Neural progenitor cell (in vitro differentiated cells): ENCODE data around the gene CCND2. TPM values are rescaled to one million over a fixed set of nuclear protein-coding genes. Genes with fewer than 3 reads are reported as not detected.

Source experiments
- DNase-seq: peaks from one replicate; pipeline ENCODE4 v3.0.0-alpha.2; 2016; ENCODE audit warnings: low spot score
- H2AFZ ChIP-seq: fragments of 200-600 bp; sonication (generic); replicated peaks from 2 replicates; pipeline ENCODE4 v1.6.1; 2016; ENCODE audit warnings: antibody characterized with exemption
- H3F3A ChIP-seq: fragments of 200-600 bp; sonication (generic); 2 replicates; pipeline ENCODE4 v1.6.1; 2016; ENCODE audit warnings: antibody characterized with exemption, low read depth
- H3K27ac ChIP-seq: fragments of 200-600 bp; sonication (generic); 2 replicates; pipeline ENCODE4 v1.5.1; 2016; ENCODE audit warnings: mild to moderate bottlenecking
- H3K27me3 ChIP-seq: fragments of 200-600 bp; sonication (generic); 2 replicates; pipeline ENCODE4 v1.6.1; 2016; ENCODE audit warnings: mild to moderate bottlenecking, moderate library complexity
- H3K36me3 ChIP-seq: fragments of 200-600 bp; sonication (generic); 2 replicates; pipeline ENCODE4 v1.5.1; 2016
- H3K4me1 ChIP-seq: fragments of 200-600 bp; sonication (generic); 2 replicates; pipeline ENCODE4 v1.6.1; 2016; ENCODE audit warnings: mixed run types
- H3K4me2 ChIP-seq: fragments of 200-600 bp; sonication (generic); 2 replicates; pipeline ENCODE4 v1.6.1; 2016
- H3K4me3 ChIP-seq: fragments of 200-600 bp; sonication (generic); 2 replicates; pipeline ENCODE4 v1.5.1; 2016
- H3K79me2 ChIP-seq: fragments of 200-600 bp; sonication (generic); 2 replicates; pipeline ENCODE4 v1.6.1; 2016; ENCODE audit warnings: low read depth
- H3K9ac ChIP-seq: fragments of 200-600 bp; sonication (generic); 2 replicates; pipeline ENCODE4 v1.6.1; 2016
- H3K9me3 ChIP-seq: fragments of 200-600 bp; sonication (generic); 2 replicates; pipeline ENCODE4 v1.5.1; 2016; ENCODE audit warnings: low read depth
- H4K20me1 ChIP-seq: fragments of 200-600 bp; sonication (generic); 2 replicates; pipeline ENCODE4 v1.6.1; 2016; ENCODE audit warnings: low read depth
- H3K27ac Mint-ChIP-seq: 3 replicates; pipeline ENCODE4 v1.8.0; 2021; ENCODE audit warnings: mixed read lengths
- H3K27me3 Mint-ChIP-seq: 2 replicates; pipeline ENCODE4 v1.8.0; 2022; ENCODE audit warnings: low read depth, mild to moderate bottlenecking, inconsistent platforms, moderate library complexity, mixed read lengths; ENCODE audit not compliant: insufficient read depth
- H3K36me3 Mint-ChIP-seq: 3 replicates; pipeline ENCODE4 v1.8.0; 2021; ENCODE audit warnings: mixed read lengths
- H3K4me1 Mint-ChIP-seq: 3 replicates; pipeline ENCODE4 v1.8.0; 2021; ENCODE audit warnings: mixed read lengths
- H3K4me3 Mint-ChIP-seq: 3 replicates; pipeline ENCODE4 v1.8.0; 2021; ENCODE audit warnings: mild to moderate bottlenecking, moderate library complexity, mixed read lengths
- H3K9me3 Mint-ChIP-seq: 3 replicates; pipeline ENCODE4 v1.8.0; 2020; ENCODE audit warnings: mixed read lengths
- EZH2 ChIP-seq: fragments of 200-600 bp; sonication (generic); IDR thresholded peaks from 2 replicates; pipeline ENCODE4 v1.6.1; 2017; ENCODE audit warnings: antibody characterized with exemption, mild to moderate bottlenecking, moderate library complexity
- EZH2phosphoT487 ChIP-seq: fragments of 200-600 bp; sonication (generic); IDR thresholded peaks from 2 replicates; pipeline ENCODE4 v1.6.1; 2017; ENCODE audit warnings: antibody characterized with exemption
- total RNA-seq: library from RNA; depleted of rRNA; stranded (reverse); fragments of >200 nt; gene quantifications from 2 replicates; pipeline ENCODE4 v1.2.3, GENCODE V29; 2015; ENCODE audit warnings: low replicate concordance
- TF ChIP-seq, protein P1 (sequence below): fragments of 200-600 bp; sonication (generic); IDR thresholded peaks from 2 replicates; pipeline ENCODE4 v1.5.1; 2017; ENCODE audit warnings: antibody characterized with exemption, mild to moderate bottlenecking

The CCND2 gene
- total RNA-seq, 1 donor from 2014 or later = 95.8 TPM

DNA sequence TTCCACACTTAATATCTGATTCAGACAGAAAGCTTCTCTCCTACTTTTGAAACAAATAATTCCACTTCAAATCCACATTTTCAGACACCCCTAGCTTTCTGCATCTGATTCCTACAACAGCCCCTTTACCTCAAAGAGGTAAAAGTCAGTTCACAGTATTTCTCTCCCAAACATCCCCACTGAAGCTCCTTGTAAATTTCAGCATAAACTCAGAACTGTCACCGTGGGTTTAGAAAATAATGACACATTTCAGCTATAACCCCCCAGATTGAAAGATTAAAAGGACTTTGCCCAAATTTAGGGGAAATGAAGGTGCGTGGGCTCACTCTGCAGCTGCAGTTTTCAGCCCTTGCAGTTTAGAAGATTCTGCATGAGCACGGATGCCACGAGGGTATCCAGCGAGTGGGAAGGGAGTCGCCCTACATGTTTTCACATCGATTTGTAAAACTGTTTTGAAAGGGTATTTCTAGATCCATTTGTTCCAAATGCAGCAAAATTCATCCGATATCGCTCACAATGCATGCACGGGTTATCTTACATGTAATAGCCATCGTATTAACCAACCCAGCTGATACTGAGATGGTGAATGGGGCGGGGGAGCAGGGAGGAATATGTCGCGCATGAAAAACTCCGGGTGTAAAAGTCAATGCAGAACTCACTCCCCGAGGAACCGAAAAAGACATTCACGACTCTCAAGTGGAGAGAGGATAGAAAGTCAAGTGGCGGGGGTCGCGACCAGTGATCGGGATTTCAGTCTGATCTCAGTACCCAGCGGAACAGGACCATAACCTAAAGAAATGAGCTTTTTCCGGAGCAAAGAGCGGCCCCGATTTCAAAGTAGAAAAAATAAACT, 5.0 kb upstream of the CCND2 start:
- Mint-ChIP-seq H3K27me3 (peaks cover 21% of the 10 kb centered on the region), H3K4me3 (peak overlapping the region; percentile 93), H3K4me1 (peaks cover 22% of the 10 kb centered on the region), H3K36me3 (no peaks in the 10 kb centered on the region), H3K27ac (no peak overlapping the region), H3K9me3 (no peaks in the 10 kb centered on the region)
- H3K27ac ChIP-seq = no peak overlapping the region
- no peak overlapping the region for H3K9ac ChIP-seq
- DNase-seq = peak; percentile 31
- H4K20me1 ChIP-seq = no peaks in the 10 kb centered on the region
- peaks cover 97% of the 10 kb centered on the region for H3K27me3 ChIP-seq
- H3K4me2 ChIP-seq = peak overlapping the region; percentile 80
- H3F3A ChIP-seq = peaks cover 45% of the 10 kb centered on the region
- no peaks in the 10 kb centered on the region for H3K79me2 ChIP-seq
- H3K9me3 ChIP-seq = no peaks in the 10 kb centered on the region
- peak overlapping the region; percentile 82 for H3K4me3 ChIP-seq
- TF ChIP-seq EZH2phosphoT487 (peak; percentile 5), EZH2 (peak; percentile 71)
- TF ChIP-seq, protein P1, sequence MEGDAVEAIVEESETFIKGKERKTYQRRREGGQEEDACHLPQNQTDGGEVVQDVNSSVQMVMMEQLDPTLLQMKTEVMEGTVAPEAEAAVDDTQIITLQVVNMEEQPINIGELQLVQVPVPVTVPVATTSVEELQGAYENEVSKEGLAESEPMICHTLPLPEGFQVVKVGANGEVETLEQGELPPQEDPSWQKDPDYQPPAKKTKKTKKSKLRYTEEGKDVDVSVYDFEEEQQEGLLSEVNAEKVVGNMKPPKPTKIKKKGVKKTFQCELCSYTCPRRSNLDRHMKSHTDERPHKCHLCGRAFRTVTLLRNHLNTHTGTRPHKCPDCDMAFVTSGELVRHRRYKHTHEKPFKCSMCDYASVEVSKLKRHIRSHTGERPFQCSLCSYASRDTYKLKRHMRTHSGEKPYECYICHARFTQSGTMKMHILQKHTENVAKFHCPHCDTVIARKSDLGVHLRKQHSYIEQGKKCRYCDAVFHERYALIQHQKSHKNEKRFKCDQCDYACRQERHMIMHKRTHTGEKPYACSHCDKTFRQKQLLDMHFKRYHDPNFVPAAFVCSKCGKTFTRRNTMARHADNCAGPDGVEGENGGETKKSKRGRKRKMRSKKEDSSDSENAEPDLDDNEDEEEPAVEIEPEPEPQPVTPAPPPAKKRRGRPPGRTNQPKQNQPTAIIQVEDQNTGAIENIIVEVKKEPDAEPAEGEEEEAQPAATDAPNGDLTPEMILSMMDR = no peak
- H3K4me1 ChIP-seq = peaks cover 16% of the 10 kb centered on the region
- no peaks in the 10 kb centered on the region for H3K36me3 ChIP-seq
- H2AFZ ChIP-seq = peak overlapping the region; percentile 52

DNA sequence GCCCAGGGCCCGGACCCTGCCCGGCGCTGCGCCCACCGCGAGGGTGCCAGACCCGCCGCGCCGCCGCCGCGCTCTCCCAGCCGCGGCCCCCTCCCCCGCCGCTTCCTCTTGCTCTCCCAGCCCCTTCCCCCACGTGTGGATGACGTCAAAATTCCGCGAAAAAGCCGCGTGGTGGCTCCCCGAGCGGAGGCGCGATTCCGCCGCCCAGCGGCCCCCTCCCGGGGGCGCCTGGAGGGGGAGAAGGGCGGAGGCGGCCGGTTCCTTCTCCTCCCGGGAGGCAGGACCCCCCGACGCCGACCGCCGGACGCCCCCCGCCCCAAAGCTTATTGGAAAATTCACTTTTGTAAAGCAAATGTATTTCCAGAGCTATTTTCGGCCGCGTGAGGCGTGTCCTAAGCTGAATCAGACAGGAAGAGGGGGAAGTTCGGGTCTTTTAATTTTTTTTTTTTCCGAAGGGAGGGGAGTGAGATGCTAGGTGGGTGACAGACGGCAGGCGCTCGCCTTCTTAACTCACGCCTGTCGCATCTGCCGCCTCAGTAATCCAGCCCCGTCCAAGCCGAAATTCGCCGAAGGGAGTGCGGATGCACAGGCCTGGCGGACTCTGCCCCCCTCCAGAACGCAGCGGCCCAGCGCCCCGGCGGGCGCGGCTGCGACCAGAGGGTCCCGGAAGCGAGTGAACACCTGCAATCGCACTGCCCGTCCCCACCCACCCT, 4.1 kb upstream of the CCND2 start:
- H2AFZ ChIP-seq = no peak overlapping the region
- no peak overlapping the region for H3K27ac Mint-ChIP-seq
- H3K9me3 Mint-ChIP-seq = no peaks in the 10 kb centered on the region
- H4K20me1 ChIP-seq = no peaks in the 10 kb centered on the region
- peak overlapping the region; percentile 86 for H3K4me3 Mint-ChIP-seq
- peaks cover 99% of the 10 kb centered on the region for H3K27me3 ChIP-seq
- peaks cover 22% of the 10 kb centered on the region for H3K4me1 Mint-ChIP-seq
- H3K9me3 ChIP-seq = no peaks in the 10 kb centered on the region
- H3K4me1 ChIP-seq = peaks cover 16% of the 10 kb centered on the region
- no peaks in the 10 kb centered on the region for H3K36me3 Mint-ChIP-seq
- peak overlapping the region; percentile 80 for H3K4me2 ChIP-seq
- peaks cover 7% of the 10 kb centered on the region for H3K79me2 ChIP-seq
- H3K27ac ChIP-seq = no peak overlapping the region
- H3K36me3 ChIP-seq = no peaks in the 10 kb centered on the region
- peaks cover 21% of the 10 kb centered on the region for H3K27me3 Mint-ChIP-seq
- peak; percentile 84 for DNase-seq
- TF ChIP-seq EZH2phosphoT487 = peak; percentile 57
- peak; percentile 53 for TF ChIP-seq EZH2
- TF ChIP-seq, protein P1 = no peak
- H3K9ac ChIP-seq = no peak overlapping the region
- peak overlapping the region; percentile 82 for H3K4me3 ChIP-seq
- H3F3A ChIP-seq = peaks cover 45% of the 10 kb centered on the region

DNA sequence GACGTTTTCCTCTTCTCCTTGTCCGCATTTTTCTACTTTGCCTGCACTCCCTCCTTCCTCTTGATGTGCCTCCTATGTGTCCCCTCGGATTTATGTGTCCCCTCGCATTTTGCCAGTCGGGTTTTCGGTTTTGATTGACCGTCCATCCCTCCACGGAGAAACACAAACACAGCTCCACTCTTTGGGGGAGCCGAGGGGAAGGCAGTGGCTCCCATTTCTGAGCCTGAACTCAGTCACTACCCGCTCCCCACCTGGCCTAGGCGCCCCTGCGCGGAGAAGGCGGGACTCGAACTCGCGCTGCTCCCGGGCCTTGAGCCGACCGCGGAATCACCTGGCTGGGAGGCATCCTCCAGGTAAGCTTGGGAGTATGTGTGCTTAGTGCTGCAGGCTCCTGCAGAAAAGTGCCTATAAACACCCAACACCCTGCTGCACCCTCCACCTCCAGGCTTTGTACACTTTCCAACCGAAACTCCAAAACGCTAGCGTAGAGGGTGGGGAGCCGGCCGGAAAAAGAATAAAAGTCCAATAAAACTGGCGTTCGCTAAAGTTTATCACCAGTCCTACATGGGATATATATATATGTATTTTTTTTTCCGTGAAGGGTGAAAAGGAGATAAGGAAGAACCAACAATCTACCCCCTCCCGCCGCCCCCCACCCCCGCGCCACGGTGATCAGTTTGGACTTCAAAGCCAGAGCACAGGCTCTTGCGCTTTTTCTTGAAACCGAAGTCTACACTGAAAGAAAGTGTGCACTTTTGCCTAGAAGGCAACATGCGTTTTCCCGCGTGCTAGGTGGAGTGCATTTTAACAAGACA, 3.3 kb upstream of the CCND2 start:
- Histone ChIP-seq H3K36me3 (no peaks in the 10 kb centered on the region), H3K4me2 (peak overlapping the region; percentile 80), H3K27ac (no peak overlapping the region), H3K4me3 (peak overlapping the region; percentile 82), H3K27me3 (peaks cover 99% of the 10 kb centered on the region), H3K9ac (no peak overlapping the region), H4K20me1 (no peaks in the 10 kb centered on the region), H3F3A (peaks cover 45% of the 10 kb centered on the region), H3K79me2 (peaks cover 15% of the 10 kb centered on the region), H2AFZ (peak overlapping the region; percentile 28), H3K9me3 (no peaks in the 10 kb centered on the region), H3K4me1 (peaks cover 16% of the 10 kb centered on the region)
- Mint-ChIP-seq H3K9me3 (no peaks in the 10 kb centered on the region), H3K4me3 (peak overlapping the region; percentile 87), H3K36me3 (no peaks in the 10 kb centered on the region), H3K4me1 (peaks cover 22% of the 10 kb centered on the region), H3K27me3 (peaks cover 21% of the 10 kb centered on the region), H3K27ac (no peak overlapping the region)
- TF ChIP-seq EZH2phosphoT487 (peak; percentile 51), EZH2 (peak; percentile 91)
- TF ChIP-seq, protein P1 = no peak
- peak; percentile 11 for DNase-seq
